H1 (cell line): Measurements from ENCODE around the gene ABCD1. TPM values are rescaled to one million over a fixed set of nuclear protein-coding genes. Genes with fewer than 3 reads are reported as not detected.

Experiments used
- CTCF ChIA-PET: fragments of 300-600 bp; sonication (Branson Sonifier 250); formaldehyde crosslinking; loops from one replicate; lab custom pipeline; 2021; ENCODE audit not compliant: partially characterized antibody; lab: Charles Lee
- POLR2A ChIA-PET: fragments of 300-600 bp; sonication (Branson Sonifier 250); formaldehyde crosslinking; loops from one replicate; lab custom pipeline; 2021; ENCODE audit warnings: inconsistent platforms; ENCODE audit not compliant: partially characterized antibody; lab: Charles Lee
- DNase-seq, 2 experiments: peaks; one replicate each; pipeline versions ENCODE4 v3.0.0 to v3.0.0-alpha.2; 2010 to 2022; ENCODE audit warnings: low spot score in 2 of 2, low read depth in 1 of 2, mixed read lengths in 1 of 2
- FAIRE-seq: peaks from 2 replicates; lab custom pipeline; 2011; peaks lifted over from hg19 to GRCh38; lab: Jason Lieb, UNC
- H2AFZ ChIP-seq: 2 replicates; pipeline ENCODE4 v1.8.1; 2012; ENCODE audit warnings: low read length, inconsistent platforms
- H2AK5ac ChIP-seq: 2 replicates; pipeline ENCODE4 v1.6.1; 2013; ENCODE audit warnings: low read depth, low read length
- H2BK120ac ChIP-seq: replicated peaks from 2 replicates; pipeline ENCODE3; 2013; ENCODE audit warnings: low read depth, low read length, inconsistent platforms
- H2BK12ac ChIP-seq: 2 replicates; pipeline ENCODE4 v1.6.1; 2013; ENCODE audit warnings: low read depth, low read length
- H2BK15ac ChIP-seq: 2 replicates; pipeline ENCODE4 v1.6.1; 2013; ENCODE audit warnings: low read length
- H2BK20ac ChIP-seq: 2 replicates; pipeline ENCODE4 v1.6.1; 2013; ENCODE audit warnings: low read length
- H2BK5ac ChIP-seq: 2 replicates; pipeline ENCODE4 v1.6.1; 2013; ENCODE audit warnings: low read depth, low read length
- H3K14ac ChIP-seq: 2 replicates; pipeline ENCODE4 v1.6.1; 2013; ENCODE audit warnings: inconsistent platforms; ENCODE audit not compliant: insufficient read length
- H3K18ac ChIP-seq: 2 replicates; pipeline ENCODE4 v1.6.1; 2013; ENCODE audit warnings: low read length; ENCODE audit errors: extremely low read depth
- H3K23ac ChIP-seq: 2 replicates; pipeline ENCODE4 v1.6.1; 2013; ENCODE audit warnings: inconsistent platforms; ENCODE audit not compliant: insufficient read length
- H3K23me2 ChIP-seq: 2 replicates; pipeline ENCODE4 v1.6.1; 2013; ENCODE audit warnings: low read depth, low read length
- H3K27ac ChIP-seq: 2 replicates; pipeline ENCODE4 v1.6.1; 2011; ENCODE audit warnings: low read depth, low read length, inconsistent platforms
- H3K27me3 ChIP-seq, 4 experiments: replicated peaks in 1 of 4; 1 replicate in 1 of 4; 2 replicates in 3 of 4; pipeline versions ENCODE4 v1.6.1 to v1.8.1; 2011 to 2013; ENCODE audit warnings: low read length in 3 of 4, mild to moderate bottlenecking in 3 of 4, inconsistent platforms in 2 of 4, mixed read lengths in 2 of 4, moderate library complexity in 1 of 4; ENCODE audit not compliant: control insufficient read depth in 3 of 4, insufficient read depth in 3 of 4; ENCODE audit errors: extremely low read depth in 1 of 4
- H3K36me3 ChIP-seq, 4 experiments: 2 replicates each; pipeline versions ENCODE4 v1.6.1 to v1.8.1; 2011 to 2013; ENCODE audit warnings: mild to moderate bottlenecking in 4 of 4, low read length in 3 of 4, moderate library complexity in 2 of 4, control low read depth in 1 of 4, inconsistent platforms in 1 of 4; ENCODE audit not compliant: insufficient read depth in 4 of 4, control insufficient read depth in 2 of 4
- H3K4ac ChIP-seq: replicated peaks from 2 replicates; pipeline ENCODE3; 2013; ENCODE audit warnings: low read length, low read depth, mixed read lengths, inconsistent platforms; ENCODE audit not compliant: insufficient read length
- H3K4me1 ChIP-seq, 4 experiments: replicated peaks in 1 of 4; 1 replicate in 1 of 4; 2 replicates in 3 of 4; pipeline versions ENCODE4 v1.6.1 to v1.8.1; 2011 to 2013; ENCODE audit warnings: low read length in 3 of 4, inconsistent platforms in 2 of 4, mixed read lengths in 1 of 4; ENCODE audit not compliant: insufficient read depth in 4 of 4, control insufficient read depth in 3 of 4
- H3K4me2 ChIP-seq, 2 experiments: 2 replicates each; pipeline versions ENCODE4 v1.6.1 to v1.8.1; 2011 to 2013; ENCODE audit warnings: low read depth in 2 of 2, low read length in 2 of 2, control low read depth in 1 of 2, inconsistent platforms in 1 of 2, mild to moderate bottlenecking in 1 of 2; ENCODE audit not compliant: insufficient read depth in 1 of 2
- H3K4me3 ChIP-seq, 4 experiments: fragments of 200-600, 300-600 bp in 1 of 4; sonication (generic), shearing (Covaris generic), sonication (Bioruptor Twin) in 1 of 4; 2 replicates each; pipeline versions ENCODE4 v1.5.1 to v1.8.1; 2011 to 2016; ENCODE audit warnings: low read length in 4 of 4, low read depth in 3 of 4, control low read depth in 2 of 4, inconsistent platforms in 2 of 4, mild to moderate bottlenecking in 2 of 4, mixed read lengths in 1 of 4, moderate library complexity in 1 of 4; ENCODE audit not compliant: insufficient read depth in 2 of 4; ENCODE audit errors: extremely low read depth in 1 of 4
- H3K56ac ChIP-seq: replicated peaks from 2 replicates; pipeline ENCODE3; 2013; ENCODE audit warnings: low read depth, mild to moderate bottlenecking, mixed read lengths, low read length, inconsistent platforms; ENCODE audit not compliant: insufficient read length
- H3K79me1 ChIP-seq: 2 replicates; pipeline ENCODE4 v1.6.1; 2013; ENCODE audit warnings: low read depth, low read length, control low read depth
- H3K79me2 ChIP-seq, 2 experiments: 2 replicates each; pipeline versions ENCODE4 v1.6.1 to v1.8.1; 2012 to 2013; ENCODE audit warnings: low read length in 2 of 2, mild to moderate bottlenecking in 2 of 2, inconsistent platforms in 1 of 2; ENCODE audit not compliant: insufficient read depth in 2 of 2, control insufficient read depth in 1 of 2
- H3K9ac ChIP-seq, 4 experiments: replicated peaks in 1 of 4; 1 replicate in 1 of 4; 2 replicates in 3 of 4; pipeline versions ENCODE4 v1.6.1 to v1.8.1; 2011 to 2013; ENCODE audit warnings: low read depth in 3 of 4, low read length in 3 of 4, control low read depth in 2 of 4, mild to moderate bottlenecking in 2 of 4, moderate library complexity in 2 of 4, inconsistent platforms in 1 of 4; ENCODE audit errors: extremely low read depth in 1 of 4
- H3K9me3 ChIP-seq, 2 experiments: 2 replicates each; pipeline versions ENCODE4 v1.6.1 to v1.8.1; 2012 to 2013; ENCODE audit warnings: mild to moderate bottlenecking in 2 of 2, moderate library complexity in 2 of 2, control low read depth in 1 of 2, inconsistent platforms in 1 of 2, low read depth in 1 of 2, low read length in 1 of 2, mixed read lengths in 1 of 2; ENCODE audit not compliant: insufficient read depth in 2 of 2
- H4K20me1 ChIP-seq, 2 experiments: replicated peaks in 1 of 2; 2 replicates each; pipeline versions ENCODE3 to v1.8.1; 2011 to 2013; ENCODE audit warnings: inconsistent platforms in 2 of 2, low read length in 2 of 2, mild to moderate bottlenecking in 1 of 2; ENCODE audit not compliant: insufficient read depth in 2 of 2, control insufficient read depth in 1 of 2
- H4K5ac ChIP-seq: 2 replicates; pipeline ENCODE4 v1.6.1; 2013; ENCODE audit warnings: low read length, low read depth, mixed read lengths, inconsistent platforms; ENCODE audit not compliant: insufficient read length
- H4K8ac ChIP-seq: 2 replicates; pipeline ENCODE4 v1.8.0; 2013; ENCODE audit warnings: mild to moderate bottlenecking, moderate library complexity, low read length, inconsistent platforms; ENCODE audit not compliant: insufficient read depth; ENCODE audit errors: extremely low read depth
- H4K91ac ChIP-seq: replicated peaks from 2 replicates; pipeline ENCODE3; 2013; ENCODE audit warnings: low read length, mixed read lengths, inconsistent platforms; ENCODE audit not compliant: insufficient read length
- BRCA1 ChIP-seq: IDR thresholded peaks from 2 replicates; pipeline ENCODE4 v1.6.1; 2012; ENCODE audit warnings: low read depth, low read length, improper control_type of control experiment
- KDM4A ChIP-seq: IDR thresholded peaks from one replicate; pipeline ENCODE4 v1.7.1; 2012; ENCODE audit warnings: low read depth, mild to moderate bottlenecking, moderate library complexity, low read length, inconsistent platforms; ENCODE audit not compliant: severe bottlenecking
- NRF1 ChIP-seq: IDR thresholded peaks from 2 replicates; pipeline ENCODE4 v1.6.1; 2011; ENCODE audit warnings: mild to moderate bottlenecking, low read depth, low read length, improper control_type of control experiment
- POLR2AphosphoS5 ChIP-seq: IDR thresholded peaks from 2 replicates; pipeline ENCODE4 v1.6.1; 2011; ENCODE audit warnings: low read depth, low read length
- RFX5 ChIP-seq: IDR thresholded peaks from 2 replicates; pipeline ENCODE4 v1.6.1; 2011; ENCODE audit warnings: low read depth, low read length, improper control_type of control experiment, borderline replicate concordance
- SIRT6 ChIP-seq: IDR thresholded peaks from one replicate; pipeline ENCODE4 v1.7.1; 2012; ENCODE audit warnings: low read length, inconsistent platforms
- WGBS, 2 experiments: shearing (Covaris generic) in 1 of 2; methylation state at CpG; one replicate each; pipeline versions ENCODE4 v1.1.6 to v1.1.7; 2013 to 2015; ENCODE audit warnings: low lambda C conversion rate in 2 of 2, mixed read lengths in 2 of 2, inconsistent platforms in 1 of 2, low coverage in 1 of 2, missing lambda C conversion rate in 1 of 2; ENCODE audit not compliant: insufficient replicate concordance in 2 of 2, insufficient coverage in 1 of 2, insufficient read length in 1 of 2; ENCODE audit errors: extremely low coverage in 1 of 2, missing lambda C conversion rate in 1 of 2; 5-methylcytosine and 5-hydroxymethylcytosine counted together
- polyA plus RNA-seq, 7 experiments: library from polyadenylated mRNA; depleted of rRNA in 3 of 7; stranded (reverse) in 5 of 7; unstranded in 2 of 7; fragments of >200 nt in 5 of 7; fragments of 200-250 nt in 2 of 7; gene quantifications; 1 replicate in 5 of 7; 2 replicates in 1 of 7; 4 replicates in 1 of 7; pipeline versions ENCODE4 v1.2.1 to v1.2.3, GENCODE V29; 2011 to 2013; ENCODE audit warnings: missing spikeins in 2 of 7, mixed read lengths in 2 of 7
- total RNA-seq: library from RNA; stranded (reverse); fragmentation: NEBNext Ultra II Directional; extraction: Animal tissue kit (Norgen Biotek cat#: 25700); gene quantifications from 2 replicates; pipeline ENCODE4 v1.2.1, GENCODE V29; 2021
- TF ChIP-seq, protein P1 (sequence below), 3 experiments: IDR thresholded peaks; 1 replicate in 2 of 3; 2 replicates in 1 of 3; pipeline versions ENCODE4 v1.5.1 to v1.6.1; 2011; ENCODE audit warnings: low read length in 3 of 3, mild to moderate bottlenecking in 3 of 3, inconsistent platforms in 2 of 3, low read depth in 1 of 3, moderate library complexity in 1 of 3; ENCODE audit not compliant: insufficient read depth in 1 of 3; ENCODE audit errors: control extremely low read depth in 1 of 3

The ABCD1 gene
- total and polyA plus RNA-seq, 2 of the 8 experiments (the other 6 are each of a cell fraction or from before 2014, with no cell fraction given) = 3.1 to 6.6 TPM

DNA sequence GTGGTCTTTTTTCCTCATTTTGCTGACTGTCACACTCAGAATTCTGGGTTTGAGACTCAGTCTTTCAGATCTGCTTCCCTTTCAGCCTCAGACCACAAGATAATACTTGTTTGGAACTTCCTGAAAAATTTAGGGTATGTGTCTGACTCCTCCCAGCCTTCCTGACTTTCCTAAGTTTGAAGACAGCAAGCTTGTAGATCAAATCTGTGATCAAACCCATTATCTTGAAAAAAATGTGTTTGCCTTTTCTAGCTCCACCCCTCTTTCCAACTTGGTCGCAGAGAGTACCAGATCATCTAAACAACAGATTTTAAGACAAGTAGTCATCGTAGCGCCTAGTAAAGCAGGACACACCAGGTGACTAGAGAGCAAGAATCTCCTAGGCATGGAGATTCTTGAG lies 10.4 kb upstream of the ABCD1 start:
- no peak for FAIRE-seq
- Histone ChIP-seq H3K4me3 (no peak overlapping the region), H4K8ac (no peak overlapping the region), H3K79me1 (no peaks in the 10 kb centered on the region), H3K27ac (no peak overlapping the region), H3K36me3 (peaks cover 4 to 34% (median 19%) of the 10 kb centered on the region in 4 experiments), H3K14ac (no peak overlapping the region), H3K9ac (no peak overlapping the region), H4K20me1 (peaks cover 0 to 3% of the 10 kb centered on the region in 2 experiments), H3K9me3 (no peaks in the 10 kb centered on the region), H3K4ac (no peak overlapping the region), H3K56ac (no peak overlapping the region), H3K18ac (no peak overlapping the region), H3K4me2 (no peak overlapping the region), H2AFZ (no peak overlapping the region), H4K5ac (no peak overlapping the region), H2AK5ac (no peak overlapping the region), H2BK12ac (no peak overlapping the region), H3K79me2 (no peaks in the 10 kb centered on the region; a peak in 1 of 4 replicates), H3K4me1 (no peaks in the 10 kb centered on the region), H2BK20ac (no peak overlapping the region), H3K23me2 (no peaks in the 10 kb centered on the region), H2BK15ac (no peak overlapping the region), H4K91ac (no peak overlapping the region), H3K23ac (no peak overlapping the region), H2BK5ac (no peak overlapping the region), H3K27me3 (no peaks in the 10 kb centered on the region), H2BK120ac (no peak overlapping the region)
- no peak for TF ChIP-seq SIRT6
- TF ChIP-seq KDM4A = no peak
- no peak for TF ChIP-seq BRCA1
- TF ChIP-seq, protein P1, sequence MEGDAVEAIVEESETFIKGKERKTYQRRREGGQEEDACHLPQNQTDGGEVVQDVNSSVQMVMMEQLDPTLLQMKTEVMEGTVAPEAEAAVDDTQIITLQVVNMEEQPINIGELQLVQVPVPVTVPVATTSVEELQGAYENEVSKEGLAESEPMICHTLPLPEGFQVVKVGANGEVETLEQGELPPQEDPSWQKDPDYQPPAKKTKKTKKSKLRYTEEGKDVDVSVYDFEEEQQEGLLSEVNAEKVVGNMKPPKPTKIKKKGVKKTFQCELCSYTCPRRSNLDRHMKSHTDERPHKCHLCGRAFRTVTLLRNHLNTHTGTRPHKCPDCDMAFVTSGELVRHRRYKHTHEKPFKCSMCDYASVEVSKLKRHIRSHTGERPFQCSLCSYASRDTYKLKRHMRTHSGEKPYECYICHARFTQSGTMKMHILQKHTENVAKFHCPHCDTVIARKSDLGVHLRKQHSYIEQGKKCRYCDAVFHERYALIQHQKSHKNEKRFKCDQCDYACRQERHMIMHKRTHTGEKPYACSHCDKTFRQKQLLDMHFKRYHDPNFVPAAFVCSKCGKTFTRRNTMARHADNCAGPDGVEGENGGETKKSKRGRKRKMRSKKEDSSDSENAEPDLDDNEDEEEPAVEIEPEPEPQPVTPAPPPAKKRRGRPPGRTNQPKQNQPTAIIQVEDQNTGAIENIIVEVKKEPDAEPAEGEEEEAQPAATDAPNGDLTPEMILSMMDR (IDR thresholded peaks at IDR 0.05; ENCODE audit: control extremely low read depth in 1 of 3, insufficient read depth in 1 of 3, low read depth in 1 of 3, low read length in 3 of 3) = no peak
- TF ChIP-seq RFX5 = no peak
- TF ChIP-seq POLR2AphosphoS5 = no peak
- no peak for TF ChIP-seq NRF1
- no peak for DNase-seq
- 94% methylated on average over 3 of the region's 3 CpGs; no CpG with 5 or more reads in 1 of the 2 experiments for WGBS, 2 experiments
- CTCF ChIA-PET = no interaction called here
- POLR2A ChIA-PET = interaction anchor here (0.8 to 1.5 kb wide), 4 partner anchors 13 to 273 kb away, joined by 3 to 4 read pairs (median 3); no protein-coding TSS in a partner anchor
